T-helper 1 cell (primary cell): Measurements from ENCODE around the gene OR2AE1.
"Not testable (repeated sequence)": the region's sequence is repeated elsewhere in the genome, so short reads cannot be mapped to it uniquely, and the experiment has no call there.

Experiments used
- DNase-seq, 5 donors: peaks; one replicate each; pipeline ENCODE4 v3.0.0-alpha.2; 2012 to 2020
- total RNA-seq, 4 donors: gene quantifications; one replicate each; lab custom pipeline; 2026; lab: John Stamatoyannopoulos, UW

OR2AE1 gene, protein sequence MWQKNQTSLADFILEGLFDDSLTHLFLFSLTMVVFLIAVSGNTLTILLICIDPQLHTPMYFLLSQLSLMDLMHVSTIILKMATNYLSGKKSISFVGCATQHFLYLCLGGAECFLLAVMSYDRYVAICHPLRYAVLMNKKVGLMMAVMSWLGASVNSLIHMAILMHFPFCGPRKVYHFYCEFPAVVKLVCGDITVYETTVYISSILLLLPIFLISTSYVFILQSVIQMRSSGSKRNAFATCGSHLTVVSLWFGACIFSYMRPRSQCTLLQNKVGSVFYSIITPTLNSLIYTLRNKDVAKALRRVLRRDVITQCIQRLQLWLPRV
- 0 to 0.31 (median 0.06) reads per million in 4 donors for total RNA-seq

DNA sequence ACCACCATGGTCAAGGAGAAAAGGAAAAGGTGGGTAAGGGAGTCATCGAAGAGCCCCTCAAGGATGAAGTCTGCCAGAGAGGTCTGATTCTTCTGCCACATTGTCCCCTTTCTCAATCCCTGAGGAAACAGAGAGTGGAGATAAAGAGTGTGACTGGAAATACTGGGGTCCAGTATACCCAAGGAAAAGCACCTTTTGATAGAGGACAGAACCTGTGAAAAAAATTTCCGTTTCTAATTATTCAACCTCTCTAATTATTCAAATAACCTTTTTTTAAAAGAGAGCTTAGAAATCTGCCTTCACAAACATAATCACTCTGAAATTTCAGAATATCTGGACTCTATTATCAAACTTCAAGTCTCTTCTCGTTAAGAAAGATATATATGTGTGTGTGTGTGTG, at the start of gene OR2AE1:
OR2AE1 (minus strand) TSS at position 101 of the 400 bp plus-strand sequence; CDS start at position 101, 0 bp downstream.
- no peak for DNase-seq

DNA sequence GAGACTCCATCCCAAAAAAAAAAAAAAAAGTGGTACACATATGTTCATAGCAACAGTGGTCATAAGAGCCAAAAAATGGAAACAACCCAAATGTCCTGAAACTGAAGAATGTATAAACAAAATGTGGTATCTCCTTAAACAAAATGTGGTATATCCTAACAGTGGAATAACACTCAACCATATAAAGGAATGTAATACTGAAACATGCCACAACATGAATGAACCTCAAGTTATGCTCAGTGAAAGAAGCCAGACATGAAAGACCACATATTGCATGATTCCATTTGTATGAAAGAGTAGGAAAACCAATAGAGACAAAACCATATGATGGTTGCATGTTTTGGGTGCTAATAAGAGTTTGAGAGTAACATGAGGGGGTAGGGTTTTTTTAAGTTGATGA, 49.5 kb upstream of the OR2AE1 start:
- DNase-seq: no peak

DNA sequence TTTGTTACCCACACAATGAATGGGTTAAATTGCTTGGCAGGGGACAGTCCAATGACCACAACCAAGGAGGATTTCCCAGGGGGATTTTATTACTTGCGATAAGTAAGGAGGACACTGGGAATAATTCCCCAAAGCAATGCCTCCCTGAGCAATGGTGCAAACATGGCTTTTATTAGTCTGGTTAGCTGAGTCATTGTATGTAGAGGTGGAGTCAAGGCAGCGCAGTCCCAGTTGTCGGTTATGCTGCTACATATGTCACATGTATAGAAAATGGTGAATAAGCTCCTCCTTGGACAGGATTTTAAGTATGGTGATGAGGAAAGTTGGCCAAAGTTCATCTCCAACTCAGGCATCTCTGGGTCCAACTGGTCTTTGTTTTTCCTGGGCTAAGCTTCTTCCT, 46.4 kb upstream of the OR2AE1 start:
- DNase-seq: no peak

DNA sequence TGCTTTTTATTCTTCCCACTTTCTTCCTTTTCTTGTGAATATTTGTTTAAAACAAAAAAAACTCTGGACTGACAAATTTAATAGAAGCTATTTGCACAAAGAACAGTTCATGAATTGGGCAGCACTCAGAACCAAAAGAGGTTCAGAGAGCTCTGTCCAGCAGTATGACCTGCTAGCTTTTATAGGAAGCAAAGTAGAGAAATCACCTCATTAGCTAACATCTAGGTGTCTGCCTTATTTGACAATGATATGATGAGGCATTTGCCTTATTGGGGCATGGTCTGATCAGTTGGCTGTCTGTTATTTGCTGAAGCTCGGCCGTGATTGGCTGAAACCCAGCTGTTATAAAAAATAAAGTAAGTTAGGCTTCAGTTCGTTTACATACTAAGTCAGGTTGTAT, 43.3 kb upstream of the OR2AE1 start:
- no peak for DNase-seq

DNA sequence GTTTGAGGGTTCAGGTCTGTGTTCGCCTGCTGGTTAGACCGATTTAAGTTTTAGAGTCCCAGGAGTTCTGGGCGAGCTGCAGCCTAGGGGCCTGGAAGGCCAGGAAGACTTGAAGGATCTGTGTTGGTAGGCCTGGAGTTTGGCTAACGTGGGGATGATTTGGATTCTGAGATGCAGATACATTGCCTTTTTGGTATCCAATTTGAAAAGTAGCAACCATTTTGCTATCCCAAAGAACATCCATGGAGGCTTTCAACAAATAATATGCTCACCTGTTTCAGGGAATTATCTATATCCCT, 42.9 kb upstream of the OR2AE1 start:
- no peak for DNase-seq

DNA sequence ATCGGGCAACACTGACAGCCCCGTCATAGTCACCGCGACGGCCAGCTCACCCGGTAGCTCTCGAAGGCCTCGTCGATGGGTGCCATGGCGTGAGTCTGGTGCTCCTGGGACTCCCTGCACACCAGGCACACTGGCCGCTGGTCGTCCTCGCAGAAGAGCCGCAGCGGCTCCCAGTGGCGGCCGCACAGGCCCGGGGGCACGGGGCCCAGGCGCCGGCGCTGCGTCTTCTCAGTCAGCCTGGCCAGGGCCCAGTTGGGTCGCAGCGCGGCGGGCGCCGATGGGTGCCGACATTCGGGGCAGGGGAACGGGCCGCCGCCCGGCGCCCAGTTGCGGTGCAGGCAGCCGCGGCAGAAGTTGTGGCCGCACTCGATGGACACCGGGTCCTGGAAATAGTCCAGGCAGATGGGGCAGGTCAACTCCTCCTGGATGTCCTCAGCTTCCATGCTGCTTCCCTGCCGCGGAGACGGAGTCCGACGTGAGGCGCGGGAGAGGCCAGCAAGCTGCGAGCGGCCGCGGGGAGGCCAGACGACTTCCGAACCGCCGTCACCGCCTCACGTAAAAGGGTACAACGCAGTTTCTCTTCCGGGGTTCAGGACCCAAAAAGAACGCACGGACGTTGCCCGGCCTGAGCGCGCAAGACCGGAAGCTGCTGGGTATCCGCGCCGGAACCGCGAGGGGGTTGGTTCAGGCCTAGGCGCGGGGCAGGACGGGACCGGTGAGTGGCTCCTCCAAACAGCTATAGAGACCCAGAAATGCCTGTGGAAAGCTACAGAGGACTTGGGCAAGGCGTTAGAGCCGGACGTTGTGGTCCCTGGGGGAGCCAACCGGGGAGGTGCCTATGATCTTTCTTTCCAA, 42.4 kb upstream of the OR2AE1 start, which contains the start of gene TRIM4:
TRIM4 (minus strand) TSS at position 572 of the 855 bp plus-strand sequence; CDS start at position 443, 129 bp downstream.
- DNase-seq: peak; percentile 76 to 95 (median 82)

DNA sequence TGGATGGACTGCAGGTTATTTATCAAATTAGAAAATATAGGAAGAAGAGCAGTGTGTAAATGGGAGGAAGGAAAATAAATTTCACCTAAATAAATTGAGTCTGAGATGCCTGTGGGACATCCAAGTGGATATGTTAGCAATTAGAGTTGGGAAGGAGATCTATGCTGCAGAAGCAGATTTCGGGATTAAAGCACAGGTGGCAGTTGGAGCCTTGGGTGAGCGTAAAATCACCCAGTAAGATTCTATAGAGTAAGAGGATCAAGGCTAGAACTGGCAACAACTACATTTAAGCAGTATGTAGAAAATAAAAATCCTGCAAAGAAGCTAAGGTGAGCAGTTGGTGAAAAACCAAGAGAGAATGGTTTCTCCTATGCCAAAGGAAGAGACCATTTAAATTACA, 34.1 kb upstream of the OR2AE1 start:
- no peak for DNase-seq

DNA sequence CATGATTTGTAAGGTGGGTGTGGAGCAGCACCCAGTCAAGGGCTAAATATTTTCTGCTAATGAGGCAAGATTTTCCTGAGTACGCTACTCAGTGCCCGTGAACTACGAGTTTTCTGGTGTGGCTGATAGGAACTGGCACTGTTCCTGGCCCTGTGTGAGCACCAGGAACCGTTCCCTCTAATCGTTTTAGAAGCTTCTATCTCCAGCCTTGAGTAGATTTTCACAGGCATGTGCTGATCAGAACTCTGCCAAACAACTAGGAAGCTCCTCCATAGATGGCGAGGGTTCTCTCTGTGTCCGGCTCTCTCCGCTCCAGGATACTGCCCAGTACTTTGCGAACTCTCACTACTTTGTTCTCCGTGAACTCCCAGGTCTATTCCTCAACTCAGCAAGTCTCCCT, 24.7 kb upstream of the OR2AE1 start:
- DNase-seq: no peak

DNA sequence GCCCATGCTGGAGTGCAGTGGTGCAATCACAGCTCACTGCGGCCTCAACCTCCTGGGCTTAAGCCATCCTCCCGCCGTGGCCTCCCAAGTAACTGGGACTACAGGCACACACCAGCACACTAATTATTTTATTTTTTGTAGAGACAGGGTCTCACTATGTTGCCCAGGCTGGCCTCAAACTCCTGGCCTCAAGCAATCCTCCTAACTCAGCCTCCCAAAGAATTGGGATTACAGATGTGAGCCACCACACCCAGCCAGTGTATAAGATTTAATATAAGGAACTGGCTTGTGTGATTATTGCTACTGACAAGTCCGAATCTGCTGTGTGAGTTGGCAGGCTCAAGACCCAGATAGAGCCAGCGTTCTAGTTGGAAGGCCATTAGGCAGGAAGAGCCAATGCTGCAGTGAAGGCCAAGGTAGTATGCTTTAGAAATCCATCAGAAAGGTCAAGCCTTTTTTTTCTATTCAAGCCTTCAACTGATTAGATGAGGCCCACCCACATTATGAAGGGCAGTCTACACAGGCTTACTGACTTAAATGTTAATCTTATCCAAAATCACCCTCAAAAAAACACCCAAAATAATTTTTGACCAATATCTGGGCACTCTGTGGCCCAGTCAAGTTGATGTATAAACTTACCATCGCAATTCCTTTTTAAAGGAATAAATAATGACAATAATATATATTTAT, 23.1 kb upstream of the OR2AE1 start:
- no peak for DNase-seq

DNA sequence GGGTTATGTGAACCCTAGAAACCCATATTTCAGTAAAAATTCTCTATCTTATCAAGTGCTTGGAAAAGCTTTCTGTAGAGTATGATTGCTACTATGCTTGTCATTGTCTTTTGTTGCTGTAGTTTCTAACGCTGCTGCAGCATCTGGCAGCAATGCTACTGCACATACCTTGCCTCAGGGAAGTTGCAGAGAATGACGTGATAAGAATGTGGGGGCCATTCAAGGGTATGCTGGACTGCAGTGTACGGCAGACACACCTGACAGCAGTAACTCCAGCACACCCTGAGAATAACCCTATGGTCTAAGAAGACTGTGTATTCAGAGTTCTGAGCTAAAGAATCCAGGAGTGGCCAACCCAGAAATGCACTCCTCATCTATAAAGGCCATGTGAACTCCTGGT, 22.0 kb upstream of the OR2AE1 start:
- DNase-seq: no peak

DNA sequence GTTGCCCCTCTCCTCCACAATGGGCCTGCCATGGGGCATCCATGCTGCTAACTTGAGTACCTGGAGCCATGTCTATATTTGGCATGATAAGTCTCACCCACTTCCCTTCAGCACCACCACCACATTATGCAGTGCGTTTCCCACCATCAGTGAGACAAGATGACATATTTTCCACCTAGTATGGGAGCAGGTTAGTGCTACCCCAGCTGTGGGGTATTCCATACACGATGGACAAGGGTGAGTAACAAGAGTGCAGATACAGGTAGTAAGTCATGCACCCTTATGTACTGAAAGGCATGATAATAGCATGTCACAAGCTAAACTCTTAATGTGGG, 21.2 kb upstream of the OR2AE1 start:
- DNase-seq: no peak

DNA sequence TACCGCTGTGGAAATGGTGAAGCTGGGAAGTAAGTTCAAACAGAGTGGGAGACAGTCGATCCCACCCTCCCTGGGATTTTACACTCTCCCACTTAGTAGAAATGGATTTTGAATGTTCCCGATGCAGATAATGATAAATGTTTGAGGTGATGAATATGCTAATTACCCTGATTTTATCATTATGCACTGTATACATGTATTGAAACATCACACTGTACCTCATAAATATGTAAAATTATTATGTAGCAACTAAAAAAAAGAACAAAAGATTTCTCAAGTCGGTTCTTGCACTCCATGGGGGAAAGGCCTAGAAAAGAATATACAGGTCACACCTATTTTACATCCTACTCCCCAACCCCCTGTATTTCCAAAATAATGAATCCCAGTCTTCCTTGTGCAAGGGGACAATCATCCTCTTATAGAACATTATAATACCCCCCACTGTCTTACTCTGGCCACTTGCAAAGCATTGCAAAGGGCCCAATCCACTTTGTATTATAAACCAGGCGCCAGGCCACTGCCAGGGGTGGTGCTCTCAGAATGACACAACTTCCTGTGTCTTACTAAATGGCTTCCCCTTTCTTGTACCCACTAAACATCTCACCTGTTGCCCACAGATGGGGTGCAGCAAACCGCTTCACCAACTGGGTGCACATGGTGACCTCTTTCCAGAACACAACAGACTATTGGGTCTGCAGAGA, 20.6 kb upstream of the OR2AE1 start:
- peak in 1 of 5 donors; percentile 13 for DNase-seq

DNA sequence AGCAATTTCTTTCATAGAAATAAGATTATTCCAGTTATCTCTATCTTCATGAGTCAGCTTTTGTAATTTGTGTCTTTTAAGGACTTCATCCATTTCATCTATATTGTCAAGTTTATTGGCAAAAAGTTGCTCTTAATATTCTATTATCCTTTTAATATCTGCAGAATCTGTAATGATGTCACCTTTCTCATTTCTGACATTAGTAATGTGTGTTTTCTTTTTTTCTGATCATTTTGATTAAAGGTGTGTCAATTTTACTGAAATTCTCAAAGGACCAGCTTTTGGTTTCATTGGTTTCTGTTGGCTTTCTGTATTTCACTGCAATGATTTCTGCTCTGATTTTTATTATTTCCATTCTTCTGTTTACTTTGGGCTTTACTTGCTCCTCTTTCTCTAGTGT, 17.9 kb upstream of the OR2AE1 start:
- no peak for DNase-seq

DNA sequence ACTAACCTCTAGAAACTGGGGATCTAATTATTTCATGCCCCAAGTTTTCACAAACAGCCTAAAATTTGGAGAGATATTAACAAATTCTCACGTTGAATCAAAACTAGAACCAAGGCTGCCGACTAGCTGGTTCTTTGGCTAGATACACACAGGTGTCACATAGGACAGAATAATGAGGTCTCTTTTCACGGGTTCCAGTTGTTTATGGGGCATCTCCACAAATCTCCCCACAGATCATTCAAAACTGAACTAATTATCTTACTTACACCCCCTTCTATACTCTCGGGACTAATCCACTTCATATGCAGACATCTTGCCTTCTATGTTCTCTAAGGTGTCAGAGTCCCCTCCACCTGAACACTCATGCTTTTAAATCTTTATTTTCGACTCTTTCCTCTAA, 16.4 kb upstream of the OR2AE1 start:
- no peak for DNase-seq

DNA sequence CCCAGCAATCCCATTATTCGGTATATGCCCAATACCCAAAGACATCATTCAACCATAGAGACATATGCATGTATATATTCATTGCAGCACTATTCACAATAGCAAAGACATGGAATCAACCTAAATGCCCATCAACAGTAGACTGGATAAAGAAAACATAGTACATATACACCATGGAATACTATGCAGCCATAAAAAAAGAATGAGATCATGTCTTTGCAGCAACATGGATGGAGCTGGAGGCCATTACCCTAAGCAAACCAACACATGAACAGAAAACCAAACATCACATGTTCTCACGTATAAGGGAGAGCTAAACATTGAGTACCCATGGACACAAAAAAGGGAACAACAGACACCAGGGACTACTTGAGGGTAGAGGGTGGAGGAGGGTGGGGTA, 13.5 kb upstream of the OR2AE1 start:
- DNase-seq: not testable (repeated sequence)

DNA sequence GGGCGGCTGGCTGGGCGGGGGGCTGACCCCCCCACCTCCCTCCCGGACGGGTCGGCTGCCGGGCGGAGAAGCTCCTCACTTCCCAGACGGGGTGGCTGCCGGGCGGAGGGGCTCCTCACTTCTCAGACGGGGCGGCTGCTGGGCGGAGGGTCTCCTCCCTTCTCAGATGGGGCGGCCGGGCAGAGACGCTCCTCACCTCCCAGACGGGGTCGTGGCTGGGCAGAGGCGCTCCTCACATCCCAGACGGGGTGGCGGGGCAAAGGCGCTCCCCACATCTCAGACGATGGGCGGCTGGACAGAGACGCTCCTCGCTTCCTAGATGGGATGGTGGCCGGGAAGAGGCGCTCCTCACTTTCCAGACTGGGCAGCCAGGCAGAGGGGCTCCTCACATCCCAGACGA, 11.5 kb upstream of the OR2AE1 start:
- not testable (repeated sequence) for DNase-seq

DNA sequence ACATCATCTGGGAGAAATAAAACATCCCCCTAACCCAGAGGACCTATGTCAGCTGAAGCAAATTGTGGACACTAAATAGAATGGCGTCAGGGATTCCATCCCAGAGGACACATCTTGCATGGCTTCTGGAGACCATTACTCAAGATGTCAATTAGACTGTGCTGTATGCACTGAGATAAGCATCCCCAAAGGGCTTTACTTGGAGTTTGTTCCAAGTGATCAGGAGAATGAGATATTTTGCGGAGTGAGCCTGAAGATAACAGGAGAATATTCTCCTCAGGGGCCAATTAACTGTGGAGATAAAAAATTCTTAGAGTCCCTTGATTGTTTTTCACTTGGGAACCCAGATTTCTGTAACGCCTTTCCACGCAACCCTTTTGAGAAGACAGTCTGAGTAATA, 4.5 kb upstream of the OR2AE1 start:
- DNase-seq: no peak

DNA sequence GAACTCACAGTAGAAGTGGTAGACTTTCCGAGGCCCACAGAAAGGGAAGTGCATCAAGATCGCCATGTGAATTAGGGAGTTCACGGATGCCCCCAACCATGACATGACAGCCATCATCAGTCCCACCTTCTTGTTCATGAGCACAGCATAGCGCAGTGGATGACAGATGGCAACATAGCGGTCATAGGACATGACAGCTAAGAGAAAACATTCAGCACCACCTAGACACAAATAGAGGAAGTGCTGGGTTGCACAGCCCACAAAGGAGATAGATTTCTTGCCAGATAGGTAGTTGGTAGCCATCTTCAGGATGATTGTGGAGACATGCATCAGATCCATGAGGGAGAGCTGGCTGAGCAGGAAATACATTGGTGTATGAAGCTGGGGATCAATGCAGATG, 342 bp downstream of the OR2AE1 start:
- DNase-seq: no peak

DNA sequence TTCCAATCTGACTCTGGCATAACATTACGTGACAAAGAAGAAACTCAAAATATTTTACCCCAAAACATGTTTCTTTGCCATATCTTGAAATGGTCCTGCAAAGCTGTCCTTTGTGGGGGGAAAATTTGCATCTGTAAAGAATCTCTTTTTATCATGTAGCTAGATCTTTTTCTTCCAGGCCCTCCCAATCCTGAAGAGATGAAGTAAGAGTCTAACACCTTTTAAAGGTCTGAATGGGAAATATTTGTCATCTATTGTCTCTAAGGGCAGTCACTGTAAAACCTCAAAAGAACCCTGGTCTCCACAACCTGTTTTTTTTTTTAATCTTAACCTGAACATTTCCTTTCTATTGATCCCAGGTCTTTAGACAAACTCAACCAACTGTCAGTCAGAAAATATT, 8.6 kb downstream of the OR2AE1 start:
- no peak for DNase-seq

DNA sequence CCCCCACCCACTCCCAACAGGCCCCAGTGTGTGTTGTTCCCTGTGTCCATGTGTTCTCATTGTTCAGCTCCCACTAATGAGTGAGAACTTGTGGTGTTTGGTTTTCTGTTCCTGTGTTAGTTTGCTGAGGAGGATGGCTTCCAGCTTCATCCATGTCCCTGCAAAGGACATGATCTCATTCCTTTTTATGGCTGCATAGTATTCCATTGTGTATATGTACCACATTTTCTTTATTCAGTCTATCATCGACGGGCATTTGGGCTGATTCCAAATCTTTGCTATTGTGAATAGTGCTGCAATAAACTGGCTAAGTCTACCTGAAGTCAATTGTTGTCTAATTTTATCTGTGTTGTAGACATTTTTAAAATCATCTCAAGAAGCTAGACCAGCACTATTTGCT, 9.4 kb downstream of the OR2AE1 start:
- DNase-seq: not testable (repeated sequence)

DNA sequence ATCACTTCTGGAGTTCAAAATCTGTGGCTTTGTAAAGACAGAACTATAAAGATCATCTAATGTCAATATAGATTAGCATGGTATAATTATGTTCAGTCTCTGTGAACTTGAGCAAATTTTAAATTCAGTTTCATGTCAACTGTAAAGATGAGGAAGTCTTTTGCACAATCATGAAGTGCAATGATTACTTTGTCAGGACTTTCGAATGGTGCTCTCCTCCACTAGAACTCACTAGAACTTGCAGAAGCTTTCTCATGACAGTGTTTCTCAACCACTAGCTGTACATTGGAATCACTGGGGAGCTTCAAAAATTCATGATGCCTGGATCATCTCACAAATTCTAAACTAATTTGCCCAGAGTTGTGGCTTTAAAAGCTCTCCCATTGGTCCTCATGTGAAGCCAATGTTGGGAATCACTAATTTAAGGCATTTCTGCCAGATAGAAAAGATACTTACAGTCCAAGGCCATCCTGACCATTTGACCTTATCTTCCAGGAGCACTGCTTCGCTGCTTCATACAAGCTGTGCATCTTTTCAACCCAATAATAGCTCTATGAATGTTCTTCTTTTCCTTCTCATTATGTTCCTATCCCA, 12.9 kb downstream of the OR2AE1 start:
- no peak for DNase-seq

DNA sequence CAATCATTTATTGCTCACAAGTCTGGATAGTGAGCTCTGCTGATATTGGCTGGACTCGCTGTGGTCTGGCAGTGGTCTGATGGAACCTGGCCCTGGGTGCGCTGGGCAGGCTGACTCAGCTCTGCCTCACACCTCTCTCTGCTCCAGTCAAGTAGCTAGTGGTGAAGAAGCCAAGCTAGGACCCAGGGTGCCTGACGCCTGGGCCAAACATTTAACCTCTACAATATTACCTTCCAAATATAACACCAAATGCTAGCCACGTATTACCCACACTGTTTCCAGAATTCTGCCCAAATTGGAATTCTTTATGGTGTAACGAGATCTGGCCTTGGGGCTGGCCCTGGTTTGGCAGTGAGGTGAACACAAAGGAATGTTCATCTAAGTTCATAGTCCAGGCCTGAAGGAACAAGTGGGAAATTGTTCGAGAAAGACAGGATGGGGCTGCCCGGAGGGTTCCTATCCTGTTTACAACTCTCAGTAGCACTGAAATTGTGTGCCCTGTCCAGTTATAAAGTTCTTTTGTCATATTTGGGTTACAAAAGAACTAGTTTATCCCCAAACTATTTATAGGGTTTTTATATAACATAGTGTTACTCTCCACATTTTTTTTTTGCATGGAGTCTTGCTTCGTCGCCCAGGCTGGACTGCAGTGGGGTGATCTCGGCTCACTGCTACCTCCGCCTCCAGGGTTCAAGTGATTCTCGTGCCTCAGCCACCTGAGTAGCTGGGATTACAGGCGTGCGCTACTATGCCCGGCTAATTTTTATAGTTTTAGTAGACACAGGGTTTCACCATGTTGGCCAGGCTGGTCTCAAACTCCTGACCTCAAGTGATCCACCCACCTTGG, 16.3 kb downstream of the OR2AE1 start:
- no peak for DNase-seq
